Uterus (tissue), 4 donors: ENCODE data around the gene PCP4L1. TPM values are rescaled to one million over a fixed set of nuclear protein-coding genes. Genes with fewer than 3 reads are reported as not detected.

Experiments
- DNase-seq, 2 donors: peaks; one replicate each; pipeline ENCODE4 v3.0.0-alpha.2; 2019 to 2020
- H3K27ac ChIP-seq, 2 donors: fragments of 200-600 bp; sonication (generic); 1 replicate in 1 of 2; 2 replicates in 1 of 2; pipeline ENCODE4 v1.5.1; 2016 to 2018
- H3K27me3 ChIP-seq, 2 donors: fragments of 200-600 bp; sonication (generic); one replicate each; pipeline ENCODE4 v1.5.1; 2018 to 2019; ENCODE audit warnings: control low read depth in 1 of 2
- H3K36me3 ChIP-seq, 2 donors: fragments of 200-600 bp; sonication (generic); one replicate each; pipeline ENCODE4 v1.5.1; 2019; ENCODE audit warnings: control low read depth in 1 of 2
- H3K4me1 ChIP-seq, 2 donors: fragments of 200-600 bp; sonication (generic); one replicate each; pipeline ENCODE4 v1.5.1; 2018 to 2019; ENCODE audit warnings: control low read depth in 1 of 2
- H3K4me3 ChIP-seq, 2 donors: fragments of 200-600 bp; sonication (generic); 1 replicate in 1 of 2; 2 replicates in 1 of 2; pipeline ENCODE4 v1.5.1; 2018 to 2019; ENCODE audit warnings: mild to moderate bottlenecking in 1 of 2
- H3K9me3 ChIP-seq, 2 donors: fragments of 200-600 bp; sonication (generic); one replicate each; pipeline ENCODE4 v1.5.1; 2019; ENCODE audit warnings: control low read depth in 1 of 2
- POLR2A ChIP-seq, 2 donors: fragments of 450-650 bp; IDR thresholded peaks; one replicate each; pipeline ENCODE4 v1.6.1; 2016; ENCODE audit warnings: antibody characterized with exemption in 2 of 2, mild to moderate bottlenecking in 1 of 2, moderate library complexity in 1 of 2
- intact Hi-C: fragments of 100-400 bp; cut with DNase I; formaldehyde crosslinking; loops from one replicate; pipeline ENCODE4 v1.15.1; 2023; ENCODE audit warnings: low total_unique reads
- total RNA-seq, 4 donors: library from RNA; depleted of rRNA in 3 of 4; stranded (reverse); fragments of >200 nt in 3 of 4; gene quantifications; one replicate each; pipeline versions ENCODE4 v1.1.0 to v1.2.4, GENCODE V29; 2014 to 2023
- TF ChIP-seq, protein P1 (sequence below), 4 experiments: fragments of 200-600 bp in 2 of 4; fragments of 450-650 bp in 2 of 4; sonication (generic) in 2 of 4; IDR thresholded peaks; one replicate each; pipeline ENCODE4 v1.5.1; 2016 to 2019; ENCODE audit warnings: antibody characterized with exemption in 4 of 4, mild to moderate bottlenecking in 2 of 4, moderate library complexity in 1 of 4
- donor health status: DM: yes; HTN: yes; CAD: no.

PCP4L1 gene
- total RNA-seq, 4 donors from 2014 or later = 0.77 to 3.1 (median 1.9) TPM; not detected in 1

- no peak overlapping the region for H3K27ac ChIP-seq
- no peak for DNase-seq
- TF ChIP-seq, protein P1, sequence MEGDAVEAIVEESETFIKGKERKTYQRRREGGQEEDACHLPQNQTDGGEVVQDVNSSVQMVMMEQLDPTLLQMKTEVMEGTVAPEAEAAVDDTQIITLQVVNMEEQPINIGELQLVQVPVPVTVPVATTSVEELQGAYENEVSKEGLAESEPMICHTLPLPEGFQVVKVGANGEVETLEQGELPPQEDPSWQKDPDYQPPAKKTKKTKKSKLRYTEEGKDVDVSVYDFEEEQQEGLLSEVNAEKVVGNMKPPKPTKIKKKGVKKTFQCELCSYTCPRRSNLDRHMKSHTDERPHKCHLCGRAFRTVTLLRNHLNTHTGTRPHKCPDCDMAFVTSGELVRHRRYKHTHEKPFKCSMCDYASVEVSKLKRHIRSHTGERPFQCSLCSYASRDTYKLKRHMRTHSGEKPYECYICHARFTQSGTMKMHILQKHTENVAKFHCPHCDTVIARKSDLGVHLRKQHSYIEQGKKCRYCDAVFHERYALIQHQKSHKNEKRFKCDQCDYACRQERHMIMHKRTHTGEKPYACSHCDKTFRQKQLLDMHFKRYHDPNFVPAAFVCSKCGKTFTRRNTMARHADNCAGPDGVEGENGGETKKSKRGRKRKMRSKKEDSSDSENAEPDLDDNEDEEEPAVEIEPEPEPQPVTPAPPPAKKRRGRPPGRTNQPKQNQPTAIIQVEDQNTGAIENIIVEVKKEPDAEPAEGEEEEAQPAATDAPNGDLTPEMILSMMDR (IDR thresholded peaks at IDR 0.05) = no peak
- TF ChIP-seq POLR2A (IDR thresholded peaks at IDR 0.05) = no peak
- no peaks in the 10 kb centered on the region for H3K27me3 ChIP-seq
- intact Hi-C loops = no loop called here
- H3K4me3 ChIP-seq = no peak overlapping the region
- H3K9me3 ChIP-seq = no peaks in the 10 kb centered on the region
- no peaks in the 10 kb centered on the region for H3K4me1 ChIP-seq
- no peaks in the 10 kb centered on the region for H3K36me3 ChIP-seq
These were observed 24.4 kb downstream of the PCP4L1 start for GRCh38 chr1:161282991-161283390.

GRCh38 chr1:161285113-161285512 lies 26.6 kb downstream of the PCP4L1 start:
- no peak for DNase-seq

GRCh38 chr1:161285521-161285920 lies 27.0 kb downstream of the PCP4L1 start:
- intact Hi-C loops = no loop called here
- no peaks in the 10 kb centered on the region for H3K27me3 ChIP-seq
- no peaks in the 10 kb centered on the region for H3K36me3 ChIP-seq
- H3K27ac ChIP-seq = no peak overlapping the region
- no peaks in the 10 kb centered on the region for H3K9me3 ChIP-seq
- TF ChIP-seq, protein P1 (IDR thresholded peaks at IDR 0.05) = no peak
- no peak for TF ChIP-seq POLR2A (IDR thresholded peaks at IDR 0.05)
- H3K4me3 ChIP-seq = no peak overlapping the region
- DNase-seq = no peak
- H3K4me1 ChIP-seq = no peaks in the 10 kb centered on the region

More at GRCh38 chr1:161285113-161285512, 26.6 kb downstream of the PCP4L1 start:
- no peaks in the 10 kb centered on the region for H3K27me3 ChIP-seq
- no peaks in the 10 kb centered on the region for H3K9me3 ChIP-seq
- no peak for TF ChIP-seq POLR2A (IDR thresholded peaks at IDR 0.05)
- TF ChIP-seq, protein P1 (IDR thresholded peaks at IDR 0.05) = no peak
- intact Hi-C loops = no loop called here
- H3K27ac ChIP-seq = no peak overlapping the region
- H3K4me3 ChIP-seq = no peak overlapping the region
- H3K36me3 ChIP-seq = no peaks in the 10 kb centered on the region
- H3K4me1 ChIP-seq = no peaks in the 10 kb centered on the region

DNA sequence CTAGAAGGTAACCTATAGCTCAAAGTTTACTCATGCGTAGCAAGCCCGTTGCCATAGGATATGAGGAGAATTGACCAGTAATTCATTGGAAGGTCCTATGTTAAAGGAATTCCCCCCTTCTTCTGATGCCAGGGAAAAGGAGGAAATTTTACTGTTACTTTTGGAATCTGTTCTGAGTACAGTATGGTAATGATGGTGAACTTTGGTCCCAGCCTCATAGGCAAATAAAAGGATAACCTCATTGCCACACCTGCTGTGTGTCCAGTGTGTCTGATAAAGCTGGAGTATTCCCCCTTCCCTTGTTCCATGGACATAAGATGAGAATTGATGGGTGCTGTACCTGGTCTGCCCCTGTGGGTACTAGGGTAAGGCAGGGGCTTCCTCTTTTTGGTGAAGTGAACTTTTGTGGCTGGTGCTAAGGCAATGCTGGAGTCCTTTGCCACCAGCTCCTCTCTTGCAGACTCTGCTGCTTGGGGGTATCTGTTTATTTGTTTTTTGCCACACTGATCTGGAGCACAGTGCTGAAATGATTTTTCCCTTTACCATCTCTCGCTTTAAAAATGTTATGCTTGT lies 29.0 kb downstream of the PCP4L1 start:
- H3K27ac ChIP-seq = no peak overlapping the region
- no peaks in the 10 kb centered on the region for H3K36me3 ChIP-seq
- H3K27me3 ChIP-seq = no peaks in the 10 kb centered on the region
- intact Hi-C loops = no loop called here
- H3K4me3 ChIP-seq = no peak overlapping the region
- H3K4me1 ChIP-seq = no peaks in the 10 kb centered on the region
- TF ChIP-seq, protein P1 (IDR thresholded peaks at IDR 0.05) = no peak
- no peak for TF ChIP-seq POLR2A (IDR thresholded peaks at IDR 0.05)
- DNase-seq = no peak
- no peaks in the 10 kb centered on the region for H3K9me3 ChIP-seq

DNA sequence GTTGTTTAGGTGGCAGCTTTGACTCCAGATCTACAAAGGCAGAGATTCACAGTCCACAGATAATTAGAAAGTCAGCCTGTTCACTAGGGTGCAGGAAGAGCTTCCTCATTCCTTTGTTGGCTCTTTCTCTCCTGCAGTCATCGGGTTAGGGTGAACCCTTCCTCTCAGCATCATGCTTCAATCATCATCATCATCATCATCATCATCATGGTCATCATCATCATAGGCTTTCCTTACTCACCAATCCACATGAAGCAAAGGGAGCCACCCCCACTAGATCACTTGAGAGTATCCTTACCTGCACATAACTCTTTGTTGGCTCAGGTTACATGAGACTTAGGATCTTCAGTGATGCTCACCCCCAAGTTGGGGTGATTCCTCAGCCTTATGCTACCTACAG lies 32.2 kb downstream of the PCP4L1 start:
- H3K4me1 ChIP-seq = no peaks in the 10 kb centered on the region
- H3K27ac ChIP-seq = no peak overlapping the region
- intact Hi-C loops = no loop called here
- no peak for DNase-seq
- no peaks in the 10 kb centered on the region for H3K9me3 ChIP-seq
- H3K27me3 ChIP-seq = no peaks in the 10 kb centered on the region
- TF ChIP-seq POLR2A (IDR thresholded peaks at IDR 0.05) = no peak
- TF ChIP-seq, protein P1 (IDR thresholded peaks at IDR 0.05) = no peak
- no peaks in the 10 kb centered on the region for H3K36me3 ChIP-seq
- H3K4me3 ChIP-seq = no peak overlapping the region
